Astrocyte of the spinal cord (primary cell): ENCODE data around the gene FAM199X.

Experiments
- DNase-seq: peaks from one replicate; pipeline ENCODE4 v3.0.0; 2011; ENCODE audit warnings: low read depth, low spot score
- H3K4me3 ChIP-seq: 2 replicates; pipeline ENCODE4 v1.5.1; 2011; ENCODE audit warnings: low read depth, mild to moderate bottlenecking, low read length, moderate library complexity
- CTCF ChIP-seq: IDR thresholded peaks from 2 replicates; pipeline ENCODE4 v1.5.1; 2012; ENCODE audit warnings: low read depth, mild to moderate bottlenecking, low read length, inconsistent platforms
- in situ Hi-C: cut with HindIII; loops from 2 replicates; pipeline ENCODE4 v1.10.0; 2017; ENCODE audit warnings: low sequenced_read_pairs

The FAM199X gene

GRCh38 chrX:104134583-104135261 is 31.5 kb upstream of the FAM199X start:
- TF ChIP-seq CTCF: no peak
- no peak for DNase-seq
- in situ Hi-C loops: no loop called here
- H3K4me3 ChIP-seq: no peak overlapping the region

DNA sequence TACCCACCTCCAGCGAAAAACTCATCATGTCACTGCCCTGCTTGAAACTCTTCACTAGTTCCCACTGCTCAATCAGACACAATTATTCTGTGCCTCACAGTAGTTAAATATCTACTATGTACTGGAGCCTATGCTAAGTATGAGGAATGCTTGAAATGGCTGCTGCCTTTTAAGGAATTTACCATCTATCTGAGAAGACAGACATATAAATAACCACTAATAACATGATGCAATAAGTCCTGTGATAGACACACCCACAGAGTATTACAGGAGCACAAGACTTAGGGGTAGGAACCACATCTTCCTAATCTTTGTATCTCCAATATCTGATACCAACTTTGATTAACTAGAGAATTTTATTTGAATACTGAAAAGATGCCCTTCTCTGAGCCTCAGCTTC is 30.6 kb upstream of the FAM199X start:
- peak overlapping the region; percentile 49 for H3K4me3 ChIP-seq
- DNase-seq: peak; percentile 3
- in situ Hi-C loops: no loop called here
- no peak for TF ChIP-seq CTCF

- DNase-seq: peak; percentile 89
- in situ Hi-C loops: no loop called here
- peak overlapping the region; percentile 49 for H3K4me3 ChIP-seq
- TF ChIP-seq CTCF: peak; percentile 71
Observed at GRCh38 chrX:104136241-104137019, 29.8 kb upstream of the FAM199X start.

DNA sequence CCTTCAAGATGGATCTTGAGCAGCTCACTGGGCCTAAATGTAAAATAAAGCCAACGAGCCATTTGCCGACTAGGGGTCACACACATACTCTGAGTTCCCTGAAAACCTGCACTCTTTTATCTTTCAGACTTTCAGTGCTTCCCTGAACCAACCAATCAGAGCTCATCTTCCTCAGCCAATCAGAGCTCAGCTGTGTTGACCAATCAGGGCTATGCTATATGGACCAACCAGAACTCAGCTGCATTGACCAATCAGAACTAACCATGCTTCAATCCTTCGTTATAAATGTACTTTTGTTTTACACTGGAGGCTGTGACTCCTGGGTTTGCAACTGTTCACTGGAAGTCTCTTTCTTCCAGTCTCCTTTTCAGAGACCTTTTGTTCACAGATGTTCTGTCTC is 28.8 kb upstream of the FAM199X start:
- no peak overlapping the region for H3K4me3 ChIP-seq
- peak; percentile 4 for DNase-seq
- TF ChIP-seq CTCF: no peak
- in situ Hi-C loops: no loop called here

DNA sequence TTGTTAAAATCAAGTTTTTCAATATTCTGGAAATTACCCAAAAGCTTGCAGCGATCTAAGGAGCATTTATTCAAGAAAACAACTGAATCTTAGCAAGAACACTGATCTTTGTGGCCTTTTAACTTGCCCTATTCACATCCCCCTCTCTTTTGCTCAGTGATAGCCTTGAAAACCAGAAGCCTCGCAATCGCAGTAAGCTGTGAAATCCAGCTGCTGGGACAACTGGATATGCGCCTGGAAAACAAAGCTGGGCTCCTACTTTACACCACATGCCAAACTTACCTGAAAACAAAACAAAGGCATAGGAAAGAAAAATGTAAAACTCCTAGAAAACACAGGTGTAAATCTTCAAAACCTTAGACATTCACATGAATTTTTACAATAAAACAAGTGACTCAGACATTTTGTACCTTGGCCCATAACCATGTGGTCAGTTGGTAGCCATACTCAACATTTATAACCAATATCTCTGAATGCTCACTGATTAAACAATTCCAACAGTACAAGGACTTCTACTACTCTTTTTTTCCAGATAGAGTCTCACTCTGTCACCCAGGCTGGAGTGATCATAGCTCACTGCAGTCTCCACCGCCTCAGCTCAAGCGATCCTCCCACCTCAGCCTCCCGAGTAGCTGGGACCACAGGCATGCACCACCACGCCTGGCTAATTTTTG is 25.0 kb upstream of the FAM199X start:
- in situ Hi-C loops: no loop called here
- TF ChIP-seq CTCF: no peak
- no peak overlapping the region for H3K4me3 ChIP-seq
- no peak for DNase-seq

DNA sequence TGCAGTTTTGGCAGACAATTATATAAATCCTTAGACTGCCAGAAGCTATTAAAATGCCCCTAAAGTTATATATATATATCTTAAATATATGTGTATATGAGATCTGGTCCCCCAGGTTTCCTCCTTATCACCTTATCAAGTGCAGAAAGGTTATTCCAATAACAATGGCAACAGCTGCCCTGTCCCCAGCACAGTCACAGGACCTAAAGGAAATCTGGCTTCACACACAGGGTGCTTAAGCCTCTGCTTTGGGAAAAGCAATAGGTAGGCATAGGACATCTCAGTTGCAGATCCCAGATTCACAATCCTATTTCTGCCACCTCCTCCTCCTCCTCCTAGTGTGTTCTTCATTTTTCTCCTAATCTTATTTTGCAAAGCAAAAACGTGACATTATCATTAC is 15.2 kb upstream of the FAM199X start:
- no peak for TF ChIP-seq CTCF
- H3K4me3 ChIP-seq: no peak overlapping the region
- in situ Hi-C loops: no loop called here
- DNase-seq: no peak
